Epidermal melanocyte (primary cell): ENCODE measurements around the gene KRTAP10-11.
"Not testable (repeated sequence)": the region's sequence is repeated elsewhere in the genome, so short reads cannot be mapped to it uniquely, and the experiment has no call there.

ENCODE experiments used
- DNase-seq: peaks from one replicate; pipeline ENCODE4 v3.0.0; 2011; ENCODE audit warnings: low spot score; ENCODE audit not compliant: insufficient read length

Gene KRTAP10-11

DNA sequence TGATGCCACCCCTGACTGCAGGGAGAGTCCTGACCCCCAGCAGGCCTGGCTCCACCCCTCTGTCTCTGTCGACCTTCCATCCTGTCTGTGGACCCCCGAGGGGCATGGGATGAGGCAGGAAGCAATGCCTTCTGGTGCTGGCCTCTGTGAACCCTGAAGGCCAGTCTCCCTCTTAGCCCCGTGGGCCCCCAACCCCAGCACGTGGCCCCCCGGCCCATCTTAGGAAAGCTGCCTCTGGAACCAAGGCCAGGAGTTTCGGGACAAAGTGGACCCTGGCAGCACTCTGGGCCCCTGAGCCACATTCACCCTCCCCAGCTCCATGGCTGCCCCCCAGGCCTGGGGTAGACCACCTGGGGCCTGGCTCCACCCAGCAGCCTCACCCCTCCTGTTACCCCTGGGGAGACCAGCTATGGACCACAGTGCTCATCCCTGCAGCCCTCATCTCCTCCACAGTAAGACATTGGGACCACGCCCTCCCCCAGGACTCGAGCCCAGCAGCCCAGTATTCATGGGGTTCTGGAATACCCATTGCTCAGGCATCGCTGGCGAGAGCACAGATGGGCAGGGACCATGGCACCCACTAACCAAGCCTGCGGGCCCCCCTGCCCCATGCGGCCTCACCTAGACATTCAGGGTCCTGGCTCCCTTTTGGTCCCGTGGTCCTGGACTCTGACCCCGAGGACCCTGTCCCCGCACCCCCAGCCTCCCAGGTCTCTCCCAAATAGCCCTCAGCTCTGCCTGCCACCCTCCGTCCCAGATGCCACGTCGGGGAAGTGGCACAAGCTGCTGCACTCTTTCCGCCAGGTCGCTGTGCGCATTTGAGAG, 7.5 kb upstream of the KRTAP10-11 start:
- not testable (repeated sequence) for DNase-seq

- DNase-seq = no peak
Measured at GRCh38 chr21:44639331-44639655, 6.9 kb upstream of the KRTAP10-11 start.

DNA sequence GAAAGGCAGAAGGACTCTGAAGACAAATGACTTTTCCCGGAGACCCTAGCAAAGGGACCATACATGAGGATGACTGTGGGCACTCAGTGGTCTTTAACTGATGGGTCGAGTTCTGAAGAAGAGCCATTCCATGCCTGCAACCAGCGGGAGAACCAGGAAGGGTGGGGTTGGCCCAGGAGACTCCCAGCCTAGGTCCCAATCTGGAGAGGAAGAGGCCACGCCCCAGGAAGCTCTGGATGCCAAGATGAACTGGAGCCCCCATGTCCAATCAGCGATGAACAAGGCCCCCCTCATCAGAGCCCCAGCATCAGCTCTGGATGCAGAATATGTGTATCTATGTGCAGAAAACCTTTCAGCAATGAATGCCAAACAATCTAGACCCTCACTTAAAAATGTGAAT, 5.5 kb upstream of the KRTAP10-11 start:
- no peak for DNase-seq

DNA sequence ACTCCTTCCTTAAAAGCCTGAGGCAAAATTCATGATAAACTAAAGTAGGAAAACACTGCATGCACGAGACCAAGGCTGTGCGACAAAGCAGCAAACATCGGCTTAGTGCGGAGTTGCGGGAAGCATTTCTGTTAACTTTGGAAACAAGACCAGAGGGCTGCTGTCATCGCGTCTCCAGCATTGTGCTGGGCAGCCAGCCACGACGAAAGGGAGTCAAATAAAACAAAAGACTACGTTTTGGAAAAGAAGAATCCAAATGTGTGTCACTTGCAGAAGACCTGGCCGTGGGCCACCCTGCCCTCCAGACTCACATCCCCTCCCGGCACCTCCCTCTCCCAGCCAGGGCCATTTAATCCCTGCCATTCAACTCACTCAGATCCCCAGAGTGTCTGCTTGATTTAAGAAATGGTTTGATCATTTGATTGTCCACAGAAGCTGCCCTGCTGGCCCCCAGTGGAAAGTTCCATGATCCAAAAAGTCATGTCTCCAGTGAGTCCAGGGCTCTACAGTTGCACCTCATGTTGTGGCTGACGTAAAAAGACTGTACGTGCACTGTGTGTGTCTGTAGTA, 2.4 kb upstream of the KRTAP10-11 start:
- DNase-seq = no peak

- DNase-seq = no peak
Measured at GRCh38 chr21:44644878-44645277, 1.3 kb upstream of the KRTAP10-11 start.

DNA sequence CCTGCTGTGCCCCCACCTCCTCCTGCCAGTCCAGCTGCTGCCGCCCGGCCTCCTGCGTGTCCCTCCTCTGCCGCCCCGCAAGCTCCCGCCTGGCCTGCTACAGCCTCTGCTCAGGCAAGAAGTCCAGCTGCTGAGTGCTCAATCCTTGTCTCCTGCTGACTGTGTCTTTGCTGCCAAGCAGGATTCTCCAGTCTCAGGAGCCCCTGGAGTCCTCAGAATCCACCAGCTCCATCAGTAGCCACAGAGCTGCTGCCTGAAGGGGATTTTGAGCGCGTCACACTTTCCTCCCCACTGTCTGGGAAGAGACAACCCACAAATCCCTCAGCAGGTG, 973 bp downstream of the KRTAP10-11 start:
- DNase-seq = no peak

- DNase-seq = no peak
Measured at GRCh38 chr21:44648557-44649311, 2.5 kb downstream of the KRTAP10-11 start.

GRCh38 chr21:44649521-44650100, 3.4 kb downstream of the KRTAP10-11 start:
- DNase-seq = no peak

- DNase-seq = no peak
Measured at GRCh38 chr21:44650265-44650972, 4.2 kb downstream of the KRTAP10-11 start.

GRCh38 chr21:44650973-44651675, 4.9 kb downstream of the KRTAP10-11 start:
- DNase-seq = no peak

- no peak for DNase-seq
Measured at GRCh38 chr21:44653123-44653522, 6.9 kb downstream of the KRTAP10-11 start.

GRCh38 chr21:44653656-44654575, 7.7 kb downstream of the KRTAP10-11 start:
- DNase-seq = no peak

GRCh38 chr21:44654576-44655175, 8.5 kb downstream of the KRTAP10-11 start, which contains the start of gene KRTAP12-4:
Gene KRTAP12-4, minus strand, starts transcription at chr21:44654659. Its CDS starts 45 bp downstream, at chr21:44654614.
- no peak for DNase-seq

- DNase-seq = no peak
Measured at GRCh38 chr21:44656868-44657267, 10.7 kb downstream of the KRTAP10-11 start.

- DNase-seq = no peak
Measured at GRCh38 chr21:44657635-44658540, 11.7 kb downstream of the KRTAP10-11 start, which contains the start of gene KRTAP12-3. Gene KRTAP12-3, plus strand, starts transcription at chr21:44657932. Its CDS starts 48 bp downstream, at chr21:44657980.

- DNase-seq = no peak
Measured at GRCh38 chr21:44658541-44658910, 12.3 kb downstream of the KRTAP10-11 start.

- no peak for DNase-seq
Measured at GRCh38 chr21:44658913-44659595, 12.8 kb downstream of the KRTAP10-11 start.

DNA sequence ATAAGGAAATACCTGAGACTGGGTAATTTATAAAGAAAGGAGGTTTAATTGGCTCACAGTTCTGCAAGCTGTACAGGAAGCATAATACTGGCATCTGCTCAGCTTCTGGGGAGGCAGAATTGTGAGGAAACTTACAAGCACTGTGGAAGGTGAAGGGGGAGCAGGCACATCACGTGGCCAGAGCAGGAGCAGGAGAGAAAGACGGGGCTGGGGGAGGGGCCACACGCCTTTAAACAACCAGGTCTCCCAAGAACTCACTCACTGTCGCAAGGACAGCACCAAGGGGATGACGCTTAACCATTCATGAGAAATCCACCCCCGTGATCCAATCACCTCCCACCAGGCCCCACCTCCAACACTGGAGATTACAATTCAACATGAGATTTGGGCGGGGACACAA, 15.4 kb downstream of the KRTAP10-11 start:
- DNase-seq = not testable (repeated sequence)
